Measurements from ENCODE around the gene CEP72.

- TF ChIP-seq CTCF (IDR thresholded peaks at IDR 0.05) (no peak), EZH2 (IDR thresholded peaks at IDR 0.05; ENCODE audit: borderline replicate concordance, insufficient read depth, low read depth, low read length, poor library complexity, severe bottlenecking) (no peak)
Measured at GRCh38 chr5:635306-636055, 23.3 kb downstream of the CEP72 start.

All from B cell (primary cell).